ENCODE results near the gene GADL1.
A peak's percentile ranks its signal among the peaks of the same experiment; 100 is the strongest.

GADL1 gene

DNA sequence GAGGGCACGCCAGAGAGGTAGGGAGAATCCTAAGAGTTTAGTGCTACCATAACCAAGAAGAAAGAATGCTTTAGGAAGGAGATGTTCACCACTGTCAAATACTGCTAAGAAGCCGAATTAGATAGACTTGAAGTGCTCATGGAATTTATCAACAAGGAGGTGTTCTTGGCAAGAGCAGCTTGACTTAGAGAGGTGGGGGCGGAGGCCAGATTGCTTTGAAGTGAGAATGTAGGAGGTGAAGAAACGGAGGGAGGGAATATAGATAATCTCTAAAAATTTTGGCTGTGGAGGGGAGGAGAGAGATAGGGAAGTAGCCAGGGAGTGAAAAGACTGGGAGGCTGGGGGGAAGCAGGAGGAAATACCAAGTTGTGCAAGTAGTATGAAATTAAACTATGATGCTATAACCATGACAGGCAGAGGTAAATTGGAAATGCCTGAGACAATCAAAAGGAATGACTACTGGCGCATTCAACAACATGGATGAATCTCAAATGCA, 35.5 kb downstream of the GADL1 start:
- Mint-ChIP-seq H3K4me1 (ENCODE audit: low read depth) (no peaks in the 10 kb centered on the region), H3K36me3 (ENCODE audit: low read depth) (no peaks in the 10 kb centered on the region), H3K27me3 (ENCODE audit: low read depth) (peaks cover 25% of the 10 kb centered on the region), H3K4me3 (no peak overlapping the region), H3K9me3 (no peaks in the 10 kb centered on the region), H3K27ac (no peak overlapping the region)
- DNase-seq (ENCODE audit: low spot score), result no peak

GRCh38 chr3:30855400-30856292, 38.8 kb downstream of the GADL1 start:
- H3K9me3 Mint-ChIP-seq, result no peaks in the 10 kb centered on the region
- H3K27me3 Mint-ChIP-seq (ENCODE audit: low read depth), result peaks cover 9% of the 10 kb centered on the region
- DNase-seq (ENCODE audit: low spot score), result no peak
- H3K4me1 Mint-ChIP-seq (ENCODE audit: low read depth), result no peaks in the 10 kb centered on the region
- H3K36me3 Mint-ChIP-seq (ENCODE audit: low read depth), result no peaks in the 10 kb centered on the region
- no peak overlapping the region for H3K27ac Mint-ChIP-seq
- no peak overlapping the region for H3K4me3 Mint-ChIP-seq

DNA sequence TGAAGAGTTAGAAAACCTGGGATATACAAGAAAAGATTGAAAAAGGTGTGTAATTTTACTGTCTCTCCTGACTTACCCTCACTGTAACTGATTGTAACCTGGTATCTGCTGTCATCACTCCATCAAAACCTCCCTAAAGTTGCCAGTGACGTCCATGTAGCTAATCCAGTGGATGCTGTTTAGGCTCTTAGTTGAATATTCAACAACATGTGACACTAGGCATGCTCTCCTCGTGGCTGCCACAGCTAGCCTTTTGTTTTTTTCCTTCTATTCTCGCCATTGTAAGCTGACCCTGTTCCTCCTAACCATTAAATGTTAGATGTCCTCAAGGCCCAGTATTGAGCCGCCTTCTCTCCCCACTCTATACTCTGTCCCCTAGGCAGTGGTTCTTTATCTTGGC, 41.6 kb downstream of the GADL1 start:
- DNase-seq (ENCODE audit: low spot score), result no peak
- no peak overlapping the region for H3K27ac Mint-ChIP-seq
- H3K4me1 Mint-ChIP-seq (ENCODE audit: low read depth), result peaks cover 3% of the 10 kb centered on the region

GRCh38 chr3:30848087-30848779, 46.2 kb downstream of the GADL1 start:
- no peak for DNase-seq (ENCODE audit: low spot score)
- no peaks in the 10 kb centered on the region for H3K36me3 Mint-ChIP-seq (ENCODE audit: low read depth)
- peaks cover 12% of the 10 kb centered on the region for H3K27me3 Mint-ChIP-seq (ENCODE audit: low read depth)
- no peaks in the 10 kb centered on the region for H3K9me3 Mint-ChIP-seq
- no peak overlapping the region for H3K4me3 Mint-ChIP-seq
- peaks cover 11% of the 10 kb centered on the region for H3K4me1 Mint-ChIP-seq (ENCODE audit: low read depth)
- H3K27ac Mint-ChIP-seq, result no peak overlapping the region

More for the DNA sequence above, 41.6 kb downstream of the GADL1 start:
- Mint-ChIP-seq H3K36me3 (ENCODE audit: low read depth) (no peaks in the 10 kb centered on the region), H3K9me3 (no peaks in the 10 kb centered on the region), H3K27me3 (ENCODE audit: low read depth) (peaks cover 10% of the 10 kb centered on the region), H3K4me3 (no peak overlapping the region)

DNA sequence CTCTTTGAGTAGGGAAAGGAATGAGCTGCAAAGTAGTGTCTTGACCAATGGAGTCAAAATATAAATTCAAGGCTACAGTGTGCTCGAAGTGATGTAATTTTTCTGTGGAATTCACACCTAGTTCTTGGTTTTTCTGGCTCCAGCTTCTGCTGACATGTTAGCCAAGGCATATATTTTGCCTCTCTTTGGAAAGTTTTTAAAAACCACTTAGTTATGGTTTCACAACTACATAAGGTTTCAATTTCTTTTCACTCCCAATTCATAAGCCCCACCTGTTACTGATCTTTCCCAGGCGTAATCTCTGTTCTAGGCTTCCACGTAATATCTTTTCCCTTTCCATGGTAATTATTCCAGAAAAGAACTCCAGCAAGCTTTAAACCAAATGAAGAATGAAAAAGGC, 46.9 kb downstream of the GADL1 start:
- H3K4me3 Mint-ChIP-seq, result no peak overlapping the region
- H3K36me3 Mint-ChIP-seq (ENCODE audit: low read depth), result no peaks in the 10 kb centered on the region
- peaks cover 11% of the 10 kb centered on the region for H3K4me1 Mint-ChIP-seq (ENCODE audit: low read depth)
- no peaks in the 10 kb centered on the region for H3K9me3 Mint-ChIP-seq
- H3K27ac Mint-ChIP-seq, result no peak overlapping the region
- DNase-seq (ENCODE audit: low spot score), result no peak
- peaks cover 12% of the 10 kb centered on the region for H3K27me3 Mint-ChIP-seq (ENCODE audit: low read depth)

- DNase-seq (ENCODE audit: low spot score), result no peak
- no peaks in the 10 kb centered on the region for H3K9me3 Mint-ChIP-seq
- peaks cover 19% of the 10 kb centered on the region for H3K4me1 Mint-ChIP-seq (ENCODE audit: low read depth)
- H3K27ac Mint-ChIP-seq, result no peak overlapping the region
- H3K27me3 Mint-ChIP-seq (ENCODE audit: low read depth), result peaks cover 12% of the 10 kb centered on the region
- no peaks in the 10 kb centered on the region for H3K36me3 Mint-ChIP-seq (ENCODE audit: low read depth)
- no peak overlapping the region for H3K4me3 Mint-ChIP-seq
Observed at GRCh38 chr3:30845606-30846005, 48.9 kb downstream of the GADL1 start.

DNA sequence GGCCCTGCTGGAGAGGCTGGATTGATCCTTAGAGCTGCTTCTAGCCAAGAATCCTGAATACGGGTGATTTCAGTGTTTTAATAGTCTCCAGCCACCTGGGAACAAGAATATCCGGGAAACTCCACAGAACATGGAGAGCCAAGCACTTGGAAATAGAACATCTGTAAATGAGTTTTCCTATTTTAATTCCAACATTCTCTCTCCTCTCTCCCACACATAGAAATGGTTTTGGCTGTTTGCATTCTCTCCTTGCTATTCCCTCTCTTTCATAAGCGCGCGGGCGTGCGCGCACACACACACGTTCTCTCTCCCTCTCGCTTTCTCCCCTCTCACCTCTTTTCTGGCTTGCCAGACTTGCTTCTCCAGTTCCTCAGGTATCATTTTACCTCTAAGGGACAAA, 50.6 kb downstream of the GADL1 start:
- Mint-ChIP-seq H3K4me3 (no peak overlapping the region), H3K36me3 (ENCODE audit: low read depth) (no peaks in the 10 kb centered on the region), H3K4me1 (ENCODE audit: low read depth) (peaks cover 19% of the 10 kb centered on the region), H3K27ac (no peak overlapping the region), H3K27me3 (ENCODE audit: low read depth) (peaks cover 19% of the 10 kb centered on the region), H3K9me3 (no peaks in the 10 kb centered on the region)
- no peak for DNase-seq (ENCODE audit: low spot score)

DNA sequence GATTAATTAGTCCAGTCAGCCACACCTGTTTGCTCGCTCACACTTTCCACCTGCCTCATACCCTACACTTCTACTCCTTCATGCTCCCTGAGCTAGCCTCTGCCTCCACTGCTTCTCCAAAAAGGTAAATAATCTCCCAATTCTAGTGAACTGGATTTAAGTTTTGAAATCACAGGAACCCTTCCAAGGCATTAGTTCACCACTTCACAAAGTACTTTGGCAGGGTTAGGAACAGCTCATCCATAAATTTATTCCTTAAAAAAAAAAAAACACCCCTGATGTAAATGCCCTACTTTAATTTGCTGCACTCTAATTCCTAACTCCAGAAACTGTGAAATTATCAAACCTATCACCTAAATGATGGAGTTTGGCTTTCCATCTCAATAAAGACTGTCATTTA, 58.3 kb downstream of the GADL1 start:
- H3K4me1 Mint-ChIP-seq (ENCODE audit: low read depth), result no peaks in the 10 kb centered on the region
- no peaks in the 10 kb centered on the region for H3K36me3 Mint-ChIP-seq (ENCODE audit: low read depth)
- no peak overlapping the region for H3K4me3 Mint-ChIP-seq
- no peak for DNase-seq (ENCODE audit: low spot score)
- H3K9me3 Mint-ChIP-seq, result no peaks in the 10 kb centered on the region
- no peak overlapping the region for H3K27ac Mint-ChIP-seq
- peaks cover 42% of the 10 kb centered on the region for H3K27me3 Mint-ChIP-seq (ENCODE audit: low read depth)

DNA sequence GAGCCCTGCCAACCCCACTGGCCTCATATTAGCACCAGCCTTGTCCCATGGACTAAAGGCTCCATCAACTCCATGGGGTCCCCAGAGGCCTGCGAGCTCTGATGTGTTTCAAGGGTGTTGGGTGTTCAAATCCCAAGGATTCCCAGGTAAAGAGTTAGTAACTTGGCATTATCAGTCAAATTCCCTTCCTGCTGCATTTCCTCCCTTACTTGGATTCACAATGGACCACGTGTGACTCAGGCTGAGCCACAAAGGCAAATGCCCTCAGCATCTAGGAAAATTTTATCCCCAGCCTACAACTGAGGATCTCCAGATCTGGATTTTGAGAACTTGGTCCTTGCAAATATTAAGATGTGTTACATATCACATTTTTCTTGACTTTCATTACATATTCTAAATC, 58.8 kb downstream of the GADL1 start:
- Mint-ChIP-seq H3K9me3 (no peaks in the 10 kb centered on the region), H3K27ac (no peak overlapping the region), H3K4me3 (no peak overlapping the region), H3K36me3 (ENCODE audit: low read depth) (no peaks in the 10 kb centered on the region), H3K4me1 (ENCODE audit: low read depth) (no peaks in the 10 kb centered on the region), H3K27me3 (ENCODE audit: low read depth) (peaks cover 44% of the 10 kb centered on the region)
- no peak for DNase-seq (ENCODE audit: low spot score)

DNA sequence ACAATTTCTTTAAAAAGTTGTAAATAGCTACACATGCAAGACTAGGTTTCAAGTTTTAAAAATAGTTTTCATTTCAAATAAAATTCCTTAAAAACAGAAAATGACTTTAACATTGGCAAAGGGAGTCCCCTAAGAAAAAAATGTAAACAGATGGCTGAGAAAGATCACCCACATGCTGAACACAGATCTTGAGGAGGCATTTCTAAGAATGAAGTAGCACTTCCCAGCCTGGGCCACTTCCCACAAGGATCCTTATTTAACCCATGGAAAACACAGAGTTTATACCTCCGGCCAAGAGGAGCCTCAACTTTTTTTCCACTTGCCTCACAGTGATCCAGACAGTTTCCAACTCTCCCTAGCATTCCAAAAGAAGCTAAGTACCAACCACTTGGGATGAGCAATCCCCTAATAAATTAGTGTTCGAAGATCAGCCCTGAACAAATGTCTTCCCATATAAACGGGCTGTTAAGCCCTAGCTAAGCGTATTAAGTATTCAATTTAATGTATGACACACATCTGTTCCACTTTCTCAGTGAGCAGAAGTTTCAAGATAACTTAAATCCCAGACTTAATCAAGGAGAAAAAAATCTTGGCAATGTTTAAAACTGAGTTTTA, 61.4 kb downstream of the GADL1 start:
- Mint-ChIP-seq H3K27me3 (ENCODE audit: low read depth) (peaks cover 40% of the 10 kb centered on the region), H3K36me3 (ENCODE audit: low read depth) (no peaks in the 10 kb centered on the region)

DNA sequence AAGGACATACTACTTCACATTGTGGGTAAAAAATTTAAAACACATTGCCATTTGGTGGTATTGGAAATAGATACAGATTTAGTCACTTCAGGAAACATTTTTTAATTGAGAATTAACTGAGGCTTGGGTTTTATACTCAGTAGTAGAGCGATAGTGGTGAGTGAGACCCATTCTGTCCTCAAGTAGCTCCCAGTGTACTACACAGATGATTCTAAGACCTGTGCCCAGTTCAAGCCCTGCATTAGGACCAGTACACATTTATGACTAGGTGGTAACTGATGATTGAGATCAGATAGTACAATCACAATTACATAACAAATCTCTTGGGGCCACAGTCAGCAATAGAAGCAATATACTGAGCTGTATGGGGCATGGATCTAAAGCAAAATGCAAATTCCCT, 67.4 kb downstream of the GADL1 start:
- Mint-ChIP-seq H3K4me1 (ENCODE audit: low read depth) (no peaks in the 10 kb centered on the region), H3K27ac (no peak overlapping the region), H3K27me3 (ENCODE audit: low read depth) (peaks cover 31% of the 10 kb centered on the region)

More for the DNA sequence above, 61.4 kb downstream of the GADL1 start:
- no peak overlapping the region for H3K27ac Mint-ChIP-seq
- H3K4me1 Mint-ChIP-seq (ENCODE audit: low read depth), result no peaks in the 10 kb centered on the region
- H3K4me3 Mint-ChIP-seq, result no peak overlapping the region
- H3K9me3 Mint-ChIP-seq, result no peaks in the 10 kb centered on the region
- no peak for DNase-seq (ENCODE audit: low spot score)

GRCh38 chr3:30826531-30826942, 67.9 kb downstream of the GADL1 start:
- Mint-ChIP-seq H3K27me3 (ENCODE audit: low read depth) (peaks cover 27% of the 10 kb centered on the region), H3K27ac (no peak overlapping the region), H3K4me3 (no peak overlapping the region), H3K4me1 (ENCODE audit: low read depth) (no peaks in the 10 kb centered on the region), H3K36me3 (ENCODE audit: low read depth) (no peaks in the 10 kb centered on the region), H3K9me3 (no peaks in the 10 kb centered on the region)
- no peak for DNase-seq (ENCODE audit: low spot score)

More for the DNA sequence above, 67.4 kb downstream of the GADL1 start:
- H3K4me3 Mint-ChIP-seq, result no peak overlapping the region
- no peaks in the 10 kb centered on the region for H3K9me3 Mint-ChIP-seq
- H3K36me3 Mint-ChIP-seq (ENCODE audit: low read depth), result no peaks in the 10 kb centered on the region
- no peak for DNase-seq (ENCODE audit: low spot score)

DNA sequence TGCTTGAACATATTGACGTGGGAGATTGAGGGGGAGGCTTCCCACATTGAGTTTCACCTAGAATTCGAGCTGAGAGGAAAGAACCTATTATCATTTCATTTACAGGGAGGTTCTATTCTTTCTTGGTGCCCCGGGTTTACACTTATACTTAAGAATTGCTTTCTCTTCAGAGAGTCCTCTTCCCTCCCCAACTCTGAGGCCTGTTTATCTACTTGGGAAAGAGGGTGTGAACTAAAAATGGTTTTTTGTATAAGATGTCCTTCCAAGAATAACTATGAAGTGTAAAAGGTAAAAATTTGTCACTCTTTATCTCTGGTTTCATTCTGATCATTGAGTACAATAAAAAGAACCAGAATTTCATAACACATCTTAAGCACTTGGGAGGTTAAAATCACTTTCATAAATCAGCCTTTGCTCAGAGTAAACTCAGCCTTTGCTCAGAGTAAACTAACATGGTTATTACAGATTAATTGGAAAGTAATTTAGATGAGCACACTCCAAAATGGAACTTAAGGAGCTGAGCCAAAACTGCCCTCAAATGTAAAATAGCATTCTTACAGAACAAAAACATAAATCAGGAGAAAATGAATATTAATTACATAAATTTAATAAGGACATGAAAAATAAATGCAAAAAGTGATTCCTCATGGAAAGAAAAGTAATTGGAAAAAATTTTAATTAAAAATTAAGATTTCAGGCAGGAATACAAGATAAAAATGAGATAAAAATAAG, 75.2 kb downstream of the GADL1 start:
- peak; percentile 5 for DNase-seq (ENCODE audit: low spot score)
- Mint-ChIP-seq H3K36me3 (ENCODE audit: low read depth) (no peaks in the 10 kb centered on the region), H3K4me1 (ENCODE audit: low read depth) (peaks cover 3% of the 10 kb centered on the region), H3K9me3 (no peaks in the 10 kb centered on the region), H3K27me3 (ENCODE audit: low read depth) (peaks cover 6% of the 10 kb centered on the region), H3K4me3 (no peak overlapping the region), H3K27ac (no peak overlapping the region)
